Fibroblast of mammary gland (primary cell): ENCODE measurements around the gene ZNF341.

Source experiments
- DNase-seq: peaks from one replicate; pipeline ENCODE4 v3.0.0-alpha.2; 2010; ENCODE audit warnings: low read depth
- H3K4me3 ChIP-seq: 2 replicates; pipeline ENCODE4 v1.5.1; 2011; ENCODE audit warnings: low read depth, mild to moderate bottlenecking, low read length, moderate library complexity; ENCODE audit not compliant: control insufficient read depth
- TF ChIP-seq, protein P1 (sequence below): conservative IDR thresholded peaks from 2 replicates; pipeline ENCODE4 v1.5.1; 2011; ENCODE audit warnings: low read depth, low read length, inconsistent platforms; ENCODE audit not compliant: control insufficient read depth, insufficient read depth

The ZNF341 gene

GRCh38 chr20:33803921-33804337, 72.1 kb downstream of the ZNF341 start:
- TF ChIP-seq, protein P1, sequence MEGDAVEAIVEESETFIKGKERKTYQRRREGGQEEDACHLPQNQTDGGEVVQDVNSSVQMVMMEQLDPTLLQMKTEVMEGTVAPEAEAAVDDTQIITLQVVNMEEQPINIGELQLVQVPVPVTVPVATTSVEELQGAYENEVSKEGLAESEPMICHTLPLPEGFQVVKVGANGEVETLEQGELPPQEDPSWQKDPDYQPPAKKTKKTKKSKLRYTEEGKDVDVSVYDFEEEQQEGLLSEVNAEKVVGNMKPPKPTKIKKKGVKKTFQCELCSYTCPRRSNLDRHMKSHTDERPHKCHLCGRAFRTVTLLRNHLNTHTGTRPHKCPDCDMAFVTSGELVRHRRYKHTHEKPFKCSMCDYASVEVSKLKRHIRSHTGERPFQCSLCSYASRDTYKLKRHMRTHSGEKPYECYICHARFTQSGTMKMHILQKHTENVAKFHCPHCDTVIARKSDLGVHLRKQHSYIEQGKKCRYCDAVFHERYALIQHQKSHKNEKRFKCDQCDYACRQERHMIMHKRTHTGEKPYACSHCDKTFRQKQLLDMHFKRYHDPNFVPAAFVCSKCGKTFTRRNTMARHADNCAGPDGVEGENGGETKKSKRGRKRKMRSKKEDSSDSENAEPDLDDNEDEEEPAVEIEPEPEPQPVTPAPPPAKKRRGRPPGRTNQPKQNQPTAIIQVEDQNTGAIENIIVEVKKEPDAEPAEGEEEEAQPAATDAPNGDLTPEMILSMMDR = no peak
- DNase-seq = peak; percentile 86
- no peak overlapping the region for H3K4me3 ChIP-seq

DNA sequence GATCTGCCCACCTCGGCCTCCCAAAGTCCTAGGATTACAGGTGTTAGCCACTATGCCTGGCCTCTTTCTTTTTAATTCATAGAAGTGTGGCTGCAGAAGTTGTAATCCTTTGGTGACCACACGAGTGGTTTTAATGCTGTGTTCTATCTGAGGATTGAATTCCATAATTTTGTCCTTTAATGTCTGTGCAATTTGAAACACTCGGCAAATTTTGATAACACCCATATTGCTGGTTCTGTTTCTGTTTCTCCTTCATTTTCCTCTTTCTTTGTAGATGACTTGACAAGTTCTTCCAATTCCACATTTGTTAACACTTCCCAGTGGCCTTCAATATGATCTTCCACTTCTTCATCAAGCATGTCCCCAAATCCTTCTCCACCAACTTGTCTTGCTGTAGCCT, 76.6 kb downstream of the ZNF341 start:
- TF ChIP-seq, protein P1 = no peak
- H3K4me3 ChIP-seq = no peak overlapping the region
- DNase-seq = no peak

- no peak overlapping the region for H3K4me3 ChIP-seq
- no peak for DNase-seq
- TF ChIP-seq, protein P1 = no peak
These were observed 78.5 kb downstream of the ZNF341 start for GRCh38 chr20:33810259-33810658.

DNA sequence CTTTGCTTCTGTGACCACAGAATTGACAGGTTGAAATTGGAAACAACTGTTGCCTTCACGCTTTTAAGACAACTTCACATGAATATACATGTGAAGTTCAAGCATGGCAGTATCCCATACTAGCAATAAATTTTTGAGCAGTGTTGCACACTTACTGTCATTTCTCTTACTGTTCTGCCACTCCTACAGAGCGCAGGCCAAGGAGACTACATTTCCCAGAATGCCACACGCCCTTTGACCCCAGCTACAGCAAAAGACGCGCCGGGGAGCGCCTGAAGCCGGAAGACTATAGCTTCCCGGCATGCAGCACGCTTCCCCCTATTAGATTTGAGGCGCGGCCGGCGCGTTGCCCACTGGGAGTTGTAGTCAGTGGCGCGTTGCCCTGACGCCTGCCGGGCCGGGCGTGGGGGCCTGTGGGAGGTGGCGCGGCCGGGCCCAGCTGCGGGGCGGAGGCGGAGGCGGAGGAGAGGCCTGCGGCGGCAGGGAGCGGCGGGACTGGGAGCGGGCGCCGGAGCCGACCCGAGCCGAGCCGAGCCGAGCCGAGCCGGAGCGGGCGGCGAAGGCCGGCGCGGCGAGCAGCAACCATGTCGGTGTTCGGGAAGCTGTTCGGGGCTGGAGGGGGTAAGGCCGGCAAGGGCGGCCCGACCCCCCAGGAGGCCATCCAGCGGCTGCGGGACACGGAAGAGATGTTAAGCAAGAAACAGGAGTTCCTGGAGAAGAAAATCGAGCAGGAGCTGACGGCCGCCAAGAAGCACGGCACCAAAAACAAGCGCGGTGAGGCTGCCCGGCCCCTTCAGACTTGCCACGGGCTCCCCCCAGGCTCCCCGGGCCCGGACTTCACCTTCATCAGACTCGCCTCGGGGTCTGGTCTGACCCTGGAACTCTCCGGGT, 79.3 kb downstream of the ZNF341 start, which contains the start of gene CHMP4B:
CHMP4B (plus strand) TSS at position 464 of the 891 bp plus-strand sequence; CDS start at position 585, 121 bp downstream.
- H3K4me3 ChIP-seq = peak within 1 kb of the TSS; percentile 94
- peak; percentile 97 for DNase-seq
- TF ChIP-seq, protein P1 = no peak

- peak overlapping the region; percentile 94 for H3K4me3 ChIP-seq
- DNase-seq = no peak
- TF ChIP-seq, protein P1 = no peak
These were observed 80.0 kb downstream of the ZNF341 start for GRCh38 chr20:33811776-33812151.

DNA sequence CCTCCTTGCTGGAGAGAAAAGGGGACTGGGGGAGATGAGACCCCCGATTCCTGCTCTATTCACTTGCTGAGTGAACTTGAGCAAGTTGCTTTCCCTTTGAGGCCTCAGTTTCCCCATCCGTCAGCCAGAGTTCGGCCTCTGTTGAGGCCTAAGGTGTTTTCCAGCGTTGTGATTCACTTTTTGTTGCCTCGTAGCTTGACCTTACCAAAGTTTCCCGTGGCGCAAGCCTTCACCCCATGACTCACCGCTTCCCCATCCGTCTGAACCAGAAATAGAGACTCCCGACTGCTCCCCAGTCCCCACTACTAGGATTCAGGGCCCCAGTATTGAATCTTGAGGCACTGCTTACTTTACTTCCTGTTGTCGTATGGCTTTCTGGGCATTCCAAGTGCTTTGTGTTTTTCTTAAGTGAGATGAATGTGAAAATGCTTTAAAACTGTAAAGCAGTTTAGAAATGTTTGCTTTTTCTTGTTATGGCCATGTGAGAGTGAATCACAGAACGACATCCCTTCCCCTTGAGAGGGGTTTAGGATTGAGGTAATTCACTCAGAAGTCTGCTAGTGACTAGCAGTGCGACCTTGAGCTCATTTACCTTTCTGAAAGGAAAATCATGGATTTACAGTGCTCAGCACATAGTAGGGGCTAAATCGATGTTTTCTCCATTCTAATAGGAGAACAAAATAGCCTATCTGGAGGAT, 80.5 kb downstream of the ZNF341 start:
- H3K4me3 ChIP-seq = peak overlapping the region; percentile 94
- TF ChIP-seq, protein P1 = no peak
- peak; percentile 88 for DNase-seq
